HG03108 (cell line): ENCODE results near the gene NAGS.
"Not testable (repeated sequence)": the region's sequence is repeated elsewhere in the genome, so short reads cannot be mapped to it uniquely, and the experiment has no call there.

Experiments used
- ATAC-seq: cut with Tn5 transposase; IDR thresholded peaks from one replicate; pipeline ENCODE4 v1.9.1; 2021; ENCODE audit warnings: moderate library complexity; ENCODE audit not compliant: unreplicated experiment

The NAGS gene

GRCh38 chr17:44004077-44004760 lies at the start of gene NAGS:
Gene NAGS (plus strand): TSS chr17:44004622. CDS start chr17:44004664, 42 bp downstream.
- ATAC-seq: no peak

DNA sequence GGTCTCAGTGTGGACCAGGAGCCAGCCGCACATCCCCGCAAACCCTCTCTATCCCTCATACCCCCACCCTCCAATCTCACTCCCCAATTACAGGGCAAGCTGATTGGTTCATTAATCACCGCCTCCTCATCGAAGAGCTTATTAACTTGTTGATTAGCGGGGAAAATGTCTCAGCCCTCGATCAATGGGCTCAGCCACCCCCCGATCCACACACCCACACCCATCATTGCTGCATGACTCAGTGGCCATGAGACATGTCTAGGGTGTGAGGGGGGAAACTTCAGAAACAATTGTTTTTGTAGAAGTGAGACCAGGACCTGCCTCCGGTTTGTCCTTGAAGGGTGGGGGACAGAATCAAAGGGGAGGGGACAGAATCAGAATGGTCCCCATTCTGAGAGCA lies 48.2 kb upstream of the NAGS start:
- ATAC-seq: no peak

DNA sequence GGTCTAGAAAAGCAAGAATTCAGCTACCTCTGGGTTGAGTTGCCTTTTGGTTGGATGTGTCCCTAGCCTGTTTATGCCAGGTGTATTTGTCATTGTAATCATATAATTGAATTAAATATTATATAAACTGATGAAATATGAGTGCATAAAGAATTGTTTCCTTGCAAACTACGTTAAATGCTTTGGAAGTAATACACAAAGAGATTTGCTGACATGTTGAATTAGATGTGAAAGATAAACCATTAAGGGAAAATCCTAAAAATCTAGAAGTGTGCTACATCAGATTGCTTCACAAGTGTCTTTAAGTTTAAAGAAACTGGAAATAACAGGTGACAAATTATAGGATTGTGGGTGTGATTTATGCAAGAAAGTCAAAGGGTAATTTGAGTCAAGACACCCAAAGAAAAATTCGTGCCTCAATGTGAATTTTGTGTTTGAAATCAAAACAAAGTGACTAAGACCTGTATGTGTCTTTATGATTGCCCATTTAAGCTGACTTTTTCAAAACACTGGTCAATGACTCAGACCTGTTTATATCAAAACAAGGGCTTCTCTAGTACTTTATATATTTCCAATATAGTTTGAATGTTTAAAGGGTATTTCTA lies 45.6 kb upstream of the NAGS start:
- no peak for ATAC-seq

- not testable (repeated sequence) for ATAC-seq
These were observed 43.1 kb upstream of the NAGS start for GRCh38 chr17:43961292-43961691.

DNA sequence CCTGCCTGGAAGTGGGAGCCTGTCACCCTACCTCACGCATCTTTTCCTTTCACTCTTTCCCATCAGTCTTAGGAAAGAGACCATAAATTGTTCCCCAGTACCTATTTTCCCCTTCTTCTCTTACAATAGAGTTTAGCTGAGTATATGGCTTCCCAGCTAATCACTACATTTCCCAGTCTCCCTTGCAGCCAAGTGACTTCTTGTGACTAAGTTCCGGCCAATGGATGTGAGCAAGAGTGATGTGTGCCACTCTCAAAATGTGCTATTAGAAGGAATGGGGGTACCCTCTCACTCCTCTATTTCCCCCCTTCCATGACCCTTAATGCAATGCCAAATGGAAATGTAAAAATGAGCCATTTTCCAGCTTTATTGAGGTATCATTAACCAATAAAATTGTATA lies 42.5 kb upstream of the NAGS start:
- ATAC-seq: no peak

DNA sequence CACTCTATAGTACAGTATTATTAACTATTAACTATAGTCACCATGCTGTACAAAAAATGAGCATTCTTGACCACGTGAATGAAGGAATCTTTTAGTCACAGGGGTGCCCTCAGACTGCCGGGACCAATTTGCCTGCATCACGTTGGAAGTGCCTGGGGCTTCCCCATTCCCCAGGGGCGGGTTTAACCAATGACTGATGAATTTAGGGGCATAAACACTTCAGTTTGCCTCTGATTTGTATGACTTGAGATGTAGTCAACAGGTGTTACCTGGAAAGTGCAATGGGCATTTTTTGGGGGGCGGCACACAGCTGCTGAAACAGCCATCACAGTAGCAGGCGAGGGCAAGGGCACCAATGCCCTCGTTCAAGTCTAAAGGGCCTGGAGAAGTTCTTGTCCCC lies 41.9 kb upstream of the NAGS start:
- no peak for ATAC-seq

DNA sequence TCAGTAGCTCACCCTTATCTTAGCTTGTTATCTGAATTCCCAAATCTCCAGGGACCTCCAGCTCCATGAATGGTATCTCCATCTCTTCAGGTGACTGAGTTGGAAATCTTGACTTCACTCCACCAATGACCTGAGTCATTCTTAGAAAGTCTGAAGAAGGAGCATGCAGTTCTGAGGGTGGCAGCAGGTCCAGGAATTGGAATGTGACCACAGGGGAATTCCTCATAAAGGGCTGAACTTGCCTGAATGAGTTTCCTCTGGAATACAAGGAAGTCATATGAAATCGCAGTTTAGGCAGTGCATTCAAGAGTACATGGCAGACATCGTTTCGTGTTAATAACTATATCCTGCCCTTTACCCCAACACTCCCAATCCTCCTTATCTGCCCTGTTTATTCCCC lies 38.1 kb upstream of the NAGS start:
- ATAC-seq: no peak

DNA sequence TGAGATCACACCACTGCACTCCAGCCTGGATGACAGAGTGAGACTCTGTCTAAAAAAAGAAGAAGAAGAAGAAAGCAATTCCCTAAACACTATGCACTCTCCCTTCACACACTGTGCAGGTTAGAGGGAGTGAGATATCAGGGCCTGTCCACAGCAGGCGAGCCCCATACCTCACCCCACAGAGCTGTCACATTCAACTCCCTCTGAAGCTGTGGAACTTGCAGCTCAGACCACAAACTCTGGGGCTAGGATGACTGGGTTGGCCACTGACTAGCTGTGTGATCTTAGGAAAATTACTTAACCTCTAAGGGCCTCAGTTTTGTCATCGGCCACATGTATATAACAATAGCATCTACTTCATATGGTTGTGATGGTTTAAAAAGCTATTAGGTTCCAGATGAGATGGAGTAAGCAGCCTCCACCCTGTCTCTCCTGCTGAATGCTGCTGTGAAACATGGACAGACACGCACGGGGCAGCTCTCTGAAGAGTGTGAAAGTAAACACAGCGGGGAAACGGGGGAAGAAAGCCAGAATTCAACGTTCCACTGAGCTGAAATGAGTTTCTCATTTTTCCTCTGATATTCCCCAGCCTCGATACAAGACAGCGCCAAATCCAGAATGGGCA lies 37.1 kb upstream of the NAGS start:
- no peak for ATAC-seq

DNA sequence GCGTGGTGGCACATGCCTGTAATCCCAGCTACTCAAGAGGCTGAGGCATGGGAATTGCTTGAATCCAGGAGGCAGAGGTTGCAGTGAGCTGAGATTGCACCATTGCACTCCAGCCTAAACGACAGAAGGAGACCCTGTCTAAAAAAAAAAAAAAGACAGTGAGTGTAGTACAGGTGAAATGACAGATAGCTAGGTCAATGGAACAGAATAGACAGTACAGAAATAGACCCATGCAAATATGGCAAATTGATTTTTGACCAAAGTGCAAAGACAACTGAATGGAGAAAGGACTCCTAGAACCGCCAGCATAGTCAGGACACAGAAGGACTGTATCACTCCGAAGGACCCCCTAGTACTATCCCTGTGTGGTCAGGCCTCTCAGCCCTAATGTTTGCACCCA lies 34.1 kb upstream of the NAGS start:
- ATAC-seq: no peak

DNA sequence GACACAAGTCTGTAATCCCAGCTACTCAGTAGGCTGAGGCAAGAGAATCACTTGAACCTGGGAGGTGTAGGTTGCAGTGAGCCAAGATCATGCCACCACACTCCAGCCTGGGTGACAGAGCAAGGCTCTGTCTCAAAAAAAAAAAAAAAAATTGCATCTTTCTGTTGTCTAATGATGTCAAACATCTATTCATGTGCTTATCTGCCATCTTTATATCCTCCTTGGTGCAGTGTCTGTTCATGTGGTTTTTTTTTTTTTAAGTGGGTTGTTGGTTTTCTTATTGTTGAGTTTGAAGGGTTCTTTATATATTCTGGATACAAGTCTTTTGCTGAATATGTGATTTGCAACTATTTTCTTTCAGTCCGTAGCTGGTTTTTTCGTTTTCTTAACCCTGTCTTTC lies 33.0 kb upstream of the NAGS start:
- not testable (repeated sequence) for ATAC-seq

DNA sequence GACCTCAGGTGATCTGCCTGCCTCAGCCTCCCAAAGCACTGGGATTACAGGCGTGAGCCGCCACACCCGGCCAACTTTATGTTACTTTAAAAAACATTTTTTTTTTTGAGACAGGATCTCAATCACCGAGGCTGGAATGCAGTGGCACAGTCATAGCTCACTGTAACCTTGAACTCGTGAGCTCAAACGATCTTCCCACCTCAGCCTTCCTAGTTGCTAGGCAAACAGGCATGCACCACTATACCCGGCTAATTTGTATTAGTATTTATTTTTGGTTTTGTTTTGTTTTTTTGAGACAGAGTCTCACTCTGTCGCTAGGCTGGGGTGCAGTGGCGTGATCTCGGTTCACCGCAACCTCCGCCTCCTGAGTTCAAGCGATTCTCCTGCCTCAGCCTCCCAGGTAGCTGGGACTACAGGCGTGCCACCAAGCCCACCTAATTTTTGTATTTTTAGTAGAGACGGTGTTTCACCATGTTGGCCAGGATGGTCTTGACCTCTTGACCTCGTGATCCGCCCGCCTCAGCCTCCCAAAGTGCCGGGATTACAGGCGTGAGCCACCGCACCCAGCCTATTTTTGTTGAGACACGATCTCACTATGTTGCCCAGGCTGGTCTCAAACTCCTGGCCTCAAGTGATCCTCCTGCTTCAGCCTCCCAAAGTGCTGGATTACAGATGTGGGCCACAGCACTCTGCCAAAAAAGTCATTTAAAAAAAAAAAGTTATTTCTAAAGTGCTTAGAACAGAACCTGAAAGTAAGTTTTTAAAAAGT lies 31.8 kb upstream of the NAGS start:
- ATAC-seq: not testable (repeated sequence)

GRCh38 chr17:43974382-43975266 lies 29.8 kb upstream of the NAGS start:
- ATAC-seq: no peak

GRCh38 chr17:43975898-43976297 lies 28.5 kb upstream of the NAGS start:
- no peak for ATAC-seq

GRCh38 chr17:43976963-43977837 lies 27.2 kb upstream of the NAGS start:
- ATAC-seq: no peak

DNA sequence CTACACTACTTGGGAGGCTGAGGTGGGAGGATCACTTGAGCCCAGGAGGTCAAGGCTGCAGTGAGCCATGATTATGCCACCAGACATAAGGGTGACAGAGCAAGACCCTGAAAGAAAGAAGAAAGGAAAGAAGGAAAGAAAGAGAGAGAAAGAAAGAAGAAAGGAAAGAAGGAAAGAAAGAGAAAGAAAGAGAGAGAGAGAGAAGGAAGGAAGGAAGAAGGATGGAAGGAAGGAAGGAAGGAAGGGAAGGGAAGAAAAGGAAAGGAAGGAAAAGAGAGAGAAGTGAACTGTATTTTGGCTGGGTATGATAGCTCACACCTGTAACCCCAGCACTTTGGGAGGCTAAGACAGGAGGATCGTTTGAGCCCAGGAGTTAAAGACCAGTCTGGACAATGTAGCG lies 26.3 kb upstream of the NAGS start:
- ATAC-seq: no peak

- ATAC-seq: no peak
These were observed 25.4 kb upstream of the NAGS start for GRCh38 chr17:43979011-43979410.

GRCh38 chr17:43979671-43980070 lies 24.8 kb upstream of the NAGS start:
- ATAC-seq: no peak

DNA sequence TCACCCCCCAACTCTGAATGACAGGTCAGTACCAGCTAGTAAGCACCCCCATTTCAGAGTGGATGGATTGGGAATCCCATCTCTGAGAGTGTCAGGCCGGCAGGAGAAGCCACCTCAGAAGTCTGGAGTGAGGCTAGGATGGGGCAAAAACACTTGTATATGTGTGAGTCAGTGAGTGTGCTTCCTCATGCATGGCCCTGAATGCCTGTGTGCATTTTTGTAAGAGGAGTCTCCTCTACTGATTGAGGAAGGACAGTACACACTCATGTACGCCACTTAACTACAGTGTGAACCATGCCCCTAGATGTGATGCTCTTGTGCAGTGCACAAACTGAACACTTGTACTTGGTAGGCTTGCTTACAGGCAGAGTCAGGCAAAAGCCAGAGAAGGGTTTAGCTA lies 22.3 kb upstream of the NAGS start:
- no peak for ATAC-seq

- no peak for ATAC-seq
These were observed 21.3 kb upstream of the NAGS start for GRCh38 chr17:43983196-43983514.
